ENCODE results near the gene PLK5. TPM values are rescaled to one million over a fixed set of nuclear protein-coding genes. Genes with fewer than 3 reads are reported as not detected.
"Not testable (repeated sequence)": the region's sequence is repeated elsewhere in the genome, so short reads cannot be mapped to it uniquely, and the experiment has no call there.

The PLK5 gene
- total RNA-seq, 1 donor from 2014 or later: 0.12 TPM

DNA sequence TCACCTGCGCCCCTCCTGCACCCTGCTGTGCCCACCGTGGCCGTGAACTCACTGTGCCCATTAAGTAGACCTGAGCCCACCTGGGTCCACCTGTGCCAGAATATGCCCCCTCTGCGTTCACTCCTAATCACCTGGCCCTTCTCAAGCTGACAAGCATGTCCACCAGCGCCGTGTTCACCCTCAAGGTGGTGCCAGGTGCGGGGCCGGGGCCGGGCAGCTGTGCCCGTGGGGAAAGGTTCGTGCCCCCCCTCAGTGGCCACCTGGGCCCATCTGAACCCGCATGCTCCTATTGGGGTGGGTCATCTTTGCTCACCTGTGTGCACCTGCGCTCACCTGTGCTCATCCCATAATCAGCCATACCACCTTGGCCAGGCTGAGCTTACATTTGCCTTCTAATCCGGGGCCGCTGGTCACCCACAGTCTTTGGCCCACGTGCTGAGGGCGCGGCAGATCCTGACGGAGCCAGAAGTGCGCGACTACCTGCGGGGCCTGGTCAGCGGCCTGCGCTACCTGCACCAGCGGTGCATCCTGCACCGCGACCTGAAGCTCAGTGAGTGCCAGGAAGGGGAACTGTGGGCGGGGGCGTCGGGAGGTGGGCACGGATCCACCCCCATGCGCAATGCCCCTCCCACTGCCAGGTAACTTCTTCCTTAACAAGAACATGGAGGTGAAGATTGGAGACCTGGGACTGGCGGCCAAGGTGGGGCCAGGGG is 2.3 kb downstream of the PLK5 start:
- H3K9me3 Mint-ChIP-seq (ENCODE audit: low read depth): no peaks in the 10 kb centered on the region
- H3K36me3 Mint-ChIP-seq (ENCODE audit: low read depth): no peaks in the 10 kb centered on the region
- H3K27me3 Mint-ChIP-seq (ENCODE audit: low read depth): peaks cover 28% of the 10 kb centered on the region
- peaks cover 5% of the 10 kb centered on the region for H3K4me1 Mint-ChIP-seq (ENCODE audit: low read depth)
- DNase-seq (ENCODE audit: low spot score): no peak
- H3K4me3 Mint-ChIP-seq (ENCODE audit: unreplicated experiment): no peak overlapping the region
- H3K27ac Mint-ChIP-seq (ENCODE audit: unreplicated experiment): no peak overlapping the region
- TF ChIP-seq, protein P1, sequence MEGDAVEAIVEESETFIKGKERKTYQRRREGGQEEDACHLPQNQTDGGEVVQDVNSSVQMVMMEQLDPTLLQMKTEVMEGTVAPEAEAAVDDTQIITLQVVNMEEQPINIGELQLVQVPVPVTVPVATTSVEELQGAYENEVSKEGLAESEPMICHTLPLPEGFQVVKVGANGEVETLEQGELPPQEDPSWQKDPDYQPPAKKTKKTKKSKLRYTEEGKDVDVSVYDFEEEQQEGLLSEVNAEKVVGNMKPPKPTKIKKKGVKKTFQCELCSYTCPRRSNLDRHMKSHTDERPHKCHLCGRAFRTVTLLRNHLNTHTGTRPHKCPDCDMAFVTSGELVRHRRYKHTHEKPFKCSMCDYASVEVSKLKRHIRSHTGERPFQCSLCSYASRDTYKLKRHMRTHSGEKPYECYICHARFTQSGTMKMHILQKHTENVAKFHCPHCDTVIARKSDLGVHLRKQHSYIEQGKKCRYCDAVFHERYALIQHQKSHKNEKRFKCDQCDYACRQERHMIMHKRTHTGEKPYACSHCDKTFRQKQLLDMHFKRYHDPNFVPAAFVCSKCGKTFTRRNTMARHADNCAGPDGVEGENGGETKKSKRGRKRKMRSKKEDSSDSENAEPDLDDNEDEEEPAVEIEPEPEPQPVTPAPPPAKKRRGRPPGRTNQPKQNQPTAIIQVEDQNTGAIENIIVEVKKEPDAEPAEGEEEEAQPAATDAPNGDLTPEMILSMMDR (IDR thresholded peaks at IDR 0.05): no peak

DNA sequence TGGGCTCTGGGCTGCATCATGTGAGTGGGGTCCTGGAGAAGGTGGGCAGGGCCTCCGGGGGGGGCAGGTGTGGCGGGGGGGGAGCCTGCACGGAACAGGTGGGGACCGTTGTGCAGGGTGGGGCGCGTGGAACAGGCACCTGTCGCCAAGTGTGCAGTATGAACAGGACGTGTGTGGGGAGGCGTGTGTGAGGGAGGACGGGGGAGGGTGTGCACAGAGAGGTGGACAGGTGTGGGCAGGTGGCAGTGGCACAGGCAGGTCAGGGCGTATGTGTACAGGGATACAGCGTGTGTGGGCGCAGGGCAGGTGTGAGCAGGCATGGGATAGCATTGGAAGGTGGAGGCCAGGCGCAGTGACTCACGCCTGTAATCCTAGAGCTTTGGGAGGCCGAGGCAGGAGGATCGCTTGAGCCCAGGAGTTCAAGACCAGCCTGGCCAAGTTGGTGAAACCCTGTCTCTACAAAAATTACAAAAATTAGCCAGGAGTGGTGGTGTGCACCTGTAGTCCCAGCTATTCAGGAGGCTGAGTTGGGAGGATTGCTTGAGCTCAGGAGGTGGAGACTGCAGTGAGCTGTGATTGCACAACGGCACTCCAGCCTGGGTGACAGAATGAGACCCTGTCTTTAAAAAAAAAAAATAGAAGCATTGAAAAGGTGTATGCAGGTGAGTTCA is 3.2 kb downstream of the PLK5 start:
- H3K9me3 Mint-ChIP-seq (ENCODE audit: low read depth): no peaks in the 10 kb centered on the region
- peaks cover 28% of the 10 kb centered on the region for H3K27me3 Mint-ChIP-seq (ENCODE audit: low read depth)
- H3K36me3 Mint-ChIP-seq (ENCODE audit: low read depth): no peaks in the 10 kb centered on the region
- H3K4me1 Mint-ChIP-seq (ENCODE audit: low read depth): peaks cover 5% of the 10 kb centered on the region
- no peak overlapping the region for H3K4me3 Mint-ChIP-seq (ENCODE audit: unreplicated experiment)
- DNase-seq (ENCODE audit: low spot score): no peak
- TF ChIP-seq, protein P1 (IDR thresholded peaks at IDR 0.05): no peak
- no peak overlapping the region for H3K27ac Mint-ChIP-seq (ENCODE audit: unreplicated experiment)

DNA sequence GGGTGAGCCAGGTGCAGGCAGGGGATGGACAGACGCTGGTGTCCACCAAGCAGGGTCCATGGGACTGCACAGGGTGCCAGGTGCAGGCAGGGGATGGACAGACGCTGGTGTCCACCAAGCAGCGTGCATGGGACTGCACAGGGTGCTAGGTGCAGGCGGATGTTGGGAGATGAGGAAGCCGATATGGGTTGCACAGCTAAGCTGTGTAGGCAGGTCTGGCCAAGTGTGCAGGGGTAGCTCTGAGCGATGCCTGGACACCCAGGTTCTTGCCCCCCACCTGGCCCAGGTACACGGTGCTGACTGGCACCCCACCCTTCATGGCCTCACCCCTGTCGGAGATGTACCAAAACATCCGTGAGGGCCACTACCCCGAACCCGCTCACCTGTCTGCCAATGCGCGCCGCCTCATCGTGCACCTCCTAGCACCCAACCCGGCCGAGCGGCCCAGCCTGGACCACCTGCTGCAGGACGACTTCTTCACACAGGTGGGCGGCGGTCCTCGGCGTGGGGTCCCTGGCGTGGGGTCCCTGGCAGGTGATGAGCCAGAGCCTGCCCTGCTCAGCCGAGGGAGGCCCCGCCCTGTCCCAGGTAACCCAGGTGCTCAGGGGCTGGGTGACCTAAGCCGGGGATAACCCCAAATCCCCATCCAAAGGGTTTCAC is 3.9 kb downstream of the PLK5 start:
- Mint-ChIP-seq H3K4me1 (ENCODE audit: low read depth) (peaks cover 5% of the 10 kb centered on the region), H3K36me3 (ENCODE audit: low read depth) (no peaks in the 10 kb centered on the region), H3K9me3 (ENCODE audit: low read depth) (no peaks in the 10 kb centered on the region), H3K27me3 (ENCODE audit: low read depth) (peaks cover 28% of the 10 kb centered on the region), H3K4me3 (ENCODE audit: unreplicated experiment) (no peak overlapping the region), H3K27ac (ENCODE audit: unreplicated experiment) (no peak overlapping the region)
- TF ChIP-seq, protein P1 (IDR thresholded peaks at IDR 0.05): no peak
- DNase-seq (ENCODE audit: low spot score): no peak

DNA sequence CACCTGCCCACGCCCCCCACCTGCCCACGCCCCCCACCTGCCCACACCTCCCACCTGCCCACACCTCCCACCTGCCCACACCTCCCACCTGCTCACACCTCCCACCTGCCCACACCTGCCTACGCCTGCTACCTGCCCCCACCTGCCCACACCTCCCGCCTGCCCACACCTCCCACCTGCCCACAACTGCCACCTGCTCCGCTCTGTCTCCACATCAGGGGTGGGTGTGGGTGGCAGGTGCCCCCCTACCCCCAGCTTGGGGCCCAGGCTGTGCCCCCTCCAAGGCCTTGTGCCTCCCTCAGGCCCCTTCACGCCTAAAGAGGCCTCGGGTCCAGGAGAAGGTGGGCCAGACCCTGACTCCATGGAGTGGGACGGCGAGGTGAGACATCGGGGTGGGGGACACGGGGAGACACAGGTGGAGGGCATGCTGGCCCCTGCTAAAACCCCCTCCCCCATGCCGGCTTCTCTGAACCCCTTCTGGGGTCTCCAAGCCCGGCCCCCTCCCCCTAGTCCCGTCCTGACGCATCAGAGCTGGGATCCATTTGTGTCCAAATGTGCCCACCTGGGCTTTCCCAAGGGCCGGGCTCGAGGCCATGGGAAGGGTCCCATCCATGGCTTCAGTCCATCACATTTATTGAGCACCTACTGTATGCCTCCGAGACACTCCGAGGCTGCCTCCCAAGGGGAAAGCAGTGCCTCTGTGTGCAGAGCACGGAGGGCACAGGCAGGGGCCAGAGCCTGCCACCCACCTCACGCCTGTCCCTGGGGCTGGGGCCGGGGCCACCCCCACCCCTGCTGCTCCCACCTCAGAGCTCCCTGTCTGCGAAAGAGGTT is 4.9 kb downstream of the PLK5 start:
- H3K36me3 Mint-ChIP-seq (ENCODE audit: low read depth): no peaks in the 10 kb centered on the region
- H3K9me3 Mint-ChIP-seq (ENCODE audit: low read depth): no peaks in the 10 kb centered on the region
- DNase-seq (ENCODE audit: low spot score): no peak
- H3K27me3 Mint-ChIP-seq (ENCODE audit: low read depth): peaks cover 21% of the 10 kb centered on the region
- peaks cover 5% of the 10 kb centered on the region for H3K4me1 Mint-ChIP-seq (ENCODE audit: low read depth)
- H3K27ac Mint-ChIP-seq (ENCODE audit: unreplicated experiment): no peak overlapping the region
- no peak overlapping the region for H3K4me3 Mint-ChIP-seq (ENCODE audit: unreplicated experiment)
- TF ChIP-seq, protein P1 (IDR thresholded peaks at IDR 0.05): no peak

DNA sequence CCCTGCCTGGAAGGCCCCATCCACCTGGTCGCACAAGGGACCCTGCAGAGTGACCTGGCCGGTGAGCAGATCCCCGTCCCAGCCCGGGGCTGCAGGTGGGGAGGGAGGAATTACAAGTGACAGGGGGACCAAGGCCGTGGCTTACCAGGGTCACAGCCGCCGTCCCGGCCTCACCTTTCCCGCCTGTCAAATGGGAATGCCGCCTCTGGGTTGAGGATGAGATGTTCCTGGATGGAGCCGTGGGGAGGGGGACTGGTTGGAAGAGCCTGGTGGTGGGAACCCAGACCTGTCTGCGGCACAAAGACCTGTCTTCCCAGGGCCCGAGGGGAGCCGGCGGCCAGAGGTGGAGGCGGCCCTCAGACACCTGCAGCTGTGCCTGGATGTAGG is 5.5 kb downstream of the PLK5 start:
- Mint-ChIP-seq H3K27ac (ENCODE audit: unreplicated experiment) (no peak overlapping the region), H3K4me3 (ENCODE audit: unreplicated experiment) (no peak overlapping the region), H3K36me3 (ENCODE audit: low read depth) (no peaks in the 10 kb centered on the region), H3K9me3 (ENCODE audit: low read depth) (no peaks in the 10 kb centered on the region), H3K27me3 (ENCODE audit: low read depth) (peaks cover 19% of the 10 kb centered on the region), H3K4me1 (ENCODE audit: low read depth) (peaks cover 2% of the 10 kb centered on the region)
- TF ChIP-seq, protein P1 (IDR thresholded peaks at IDR 0.05): no peak
- DNase-seq (ENCODE audit: low spot score): no peak

DNA sequence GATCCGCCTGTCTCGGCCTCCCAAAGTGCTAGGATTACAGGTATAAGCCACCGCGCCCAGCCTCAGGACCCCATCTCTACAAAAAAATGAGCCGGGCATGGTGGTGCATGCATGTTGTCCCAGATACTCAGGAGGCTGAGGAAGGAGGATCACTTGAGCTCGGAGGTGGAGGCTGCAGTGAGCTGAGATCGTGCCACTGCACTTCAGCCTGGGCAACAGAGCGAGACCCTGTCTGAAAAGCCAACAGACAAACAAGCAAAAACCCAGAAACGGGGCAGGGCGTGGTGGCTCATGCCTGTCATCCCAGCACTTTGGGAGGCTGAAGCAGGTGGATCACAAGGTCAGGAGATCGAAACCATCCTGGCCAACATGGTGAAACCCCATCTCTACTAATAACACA is 7.0 kb downstream of the PLK5 start:
- not testable (repeated sequence) for H3K36me3 Mint-ChIP-seq (ENCODE audit: low read depth); H3K4me1 Mint-ChIP-seq (ENCODE audit: low read depth); H3K4me3 Mint-ChIP-seq (ENCODE audit: unreplicated experiment); DNase-seq (ENCODE audit: low spot score); H3K9me3 Mint-ChIP-seq (ENCODE audit: low read depth); H3K27ac Mint-ChIP-seq (ENCODE audit: unreplicated experiment)
- H3K27me3 Mint-ChIP-seq (ENCODE audit: low read depth): peaks cover 12% of the 10 kb centered on the region

Measured in chondrocyte (in vitro differentiated cells).